Neural cell (in vitro differentiated cells): ENCODE measurements around the gene SDK2. TPM values are rescaled to one million over a fixed set of nuclear protein-coding genes. Genes with fewer than 3 reads are reported as not detected.

Experiments
- H2AFZ ChIP-seq: fragments of 200-600, 300-800 bp; sonication (generic), shearing (Covaris generic); 2 replicates; pipeline ENCODE4 v1.6.0; 2014; ENCODE audit warnings: low read depth, mild to moderate bottlenecking, antibody characterized with exemption, low read length, moderate library complexity
- H3F3A ChIP-seq: fragments of 200-600 bp; shearing (Covaris generic); 2 replicates; pipeline ENCODE4 v1.6.1; 2016; ENCODE audit warnings: mild to moderate bottlenecking, moderate library complexity, mixed read lengths, antibody characterized with exemption, low read length; ENCODE audit not compliant: insufficient read depth, poor library complexity, severe bottlenecking
- H3K27ac ChIP-seq: fragments of 200-600, 300-800 bp; sonication (generic), shearing (Covaris generic); 2 replicates; pipeline ENCODE4 v1.5.1; 2014; ENCODE audit warnings: mild to moderate bottlenecking, low read length, moderate library complexity
- H3K27me3 ChIP-seq: fragments of 300-800, 200-600 bp; sonication (generic), shearing (Covaris generic); 2 replicates; pipeline ENCODE4 v1.6.0; 2014; ENCODE audit warnings: mild to moderate bottlenecking, low read depth, low read length, moderate library complexity; ENCODE audit not compliant: insufficient read depth
- H3K36me3 ChIP-seq: fragments of 300-800, 200-600 bp; sonication (generic), shearing (Covaris generic); 2 replicates; pipeline ENCODE4 v1.5.1; 2014; ENCODE audit warnings: mild to moderate bottlenecking, antibody characterized with exemption, low read length, moderate library complexity; ENCODE audit not compliant: insufficient read depth
- H3K4me2 ChIP-seq: fragments of 300-800, 200-600 bp; sonication (generic), shearing (Covaris generic); 2 replicates; pipeline ENCODE4 v1.6.0; 2014; ENCODE audit warnings: mild to moderate bottlenecking, low read length
- H3K4me3 ChIP-seq: fragments of 300-800, 200-600 bp; sonication (generic), shearing (Covaris generic); 2 replicates; pipeline ENCODE4 v1.5.1; 2014; ENCODE audit warnings: mild to moderate bottlenecking, low read length, moderate library complexity
- H3K79me2 ChIP-seq: fragments of 200-600 bp; shearing (Covaris generic); replicated peaks from 2 replicates; pipeline ENCODE4 v1.6.0; 2014; ENCODE audit warnings: mild to moderate bottlenecking, low read length, moderate library complexity; ENCODE audit not compliant: insufficient read depth
- H3K9ac ChIP-seq: fragments of 300-800, 200-600 bp; sonication (generic), shearing (Covaris generic); 2 replicates; pipeline ENCODE4 v1.6.1; 2016; ENCODE audit warnings: mild to moderate bottlenecking, low read length, mixed read lengths
- H3K9me2 ChIP-seq: fragments of 200-600 bp; shearing (Covaris generic); 2 replicates; pipeline ENCODE4 v1.6.1; 2016; ENCODE audit warnings: mild to moderate bottlenecking, low read length, mixed read lengths; ENCODE audit not compliant: insufficient read depth
- H3K9me3 ChIP-seq: fragments of 200-600, 300-800 bp; sonication (generic), shearing (Covaris generic); 2 replicates; pipeline ENCODE4 v1.6.1; 2016; ENCODE audit warnings: mild to moderate bottlenecking, mixed run types, low read length, moderate library complexity, mixed read lengths
- H4K20me1 ChIP-seq: fragments of 200-600 bp; shearing (Covaris generic); 2 replicates; pipeline ENCODE4 v1.6.1; 2016; ENCODE audit warnings: mild to moderate bottlenecking, mixed run types; ENCODE audit not compliant: insufficient read depth
- CTCF ChIP-seq: fragments of 450-650 bp; IDR thresholded peaks from 2 replicates; pipeline ENCODE4 v1.5.1; 2014; ENCODE audit warnings: antibody characterized with exemption, mild to moderate bottlenecking, moderate library complexity; ENCODE audit not compliant: poor library complexity, severe bottlenecking
- EP300 ChIP-seq: fragments of 450-650 bp; conservative IDR thresholded peaks from 2 replicates; pipeline ENCODE4 v1.6.1; 2014; ENCODE audit warnings: antibody characterized with exemption, mild to moderate bottlenecking, moderate library complexity; ENCODE audit not compliant: poor library complexity, severe bottlenecking
- EZH2 ChIP-seq: fragments of 200-600, 300-800 bp; shearing (Covaris generic), sonication (generic); IDR thresholded peaks from 2 replicates; pipeline ENCODE4 v1.6.1; 2014; ENCODE audit warnings: antibody characterized with exemption, low read length, borderline replicate concordance, mild to moderate bottlenecking; ENCODE audit not compliant: insufficient read depth, poor library complexity, severe bottlenecking
- MXI1 ChIP-seq: fragments of 450-650 bp; conservative IDR thresholded peaks from 2 replicates; pipeline ENCODE4 v1.6.1; 2014; ENCODE audit warnings: antibody characterized with exemption, mild to moderate bottlenecking; ENCODE audit not compliant: poor library complexity, severe bottlenecking
- POLR2AphosphoS5 ChIP-seq: IDR thresholded peaks from 2 replicates; pipeline ENCODE4 v1.6.1; 2012
- RAD21 ChIP-seq: fragments of 450-650 bp; conservative IDR thresholded peaks from 2 replicates; pipeline ENCODE4 v1.6.1; 2014; ENCODE audit warnings: antibody characterized with exemption, mild to moderate bottlenecking, moderate library complexity
- REST ChIP-seq: IDR thresholded peaks from 2 replicates; pipeline ENCODE4 v1.6.1; 2012; ENCODE audit warnings: borderline replicate concordance
- SMC3 ChIP-seq: fragments of 450-650 bp; conservative IDR thresholded peaks from 2 replicates; pipeline ENCODE4 v1.6.1; 2014; ENCODE audit warnings: antibody characterized with exemption, mild to moderate bottlenecking, moderate library complexity; ENCODE audit not compliant: poor library complexity
- TAF1 ChIP-seq: IDR thresholded peaks from 2 replicates; pipeline ENCODE4 v1.6.1; 2012; ENCODE audit warnings: low read depth
- polyA plus RNA-seq: library from polyadenylated mRNA; depleted of rRNA; stranded (reverse); fragments of >200 nt; gene quantifications from 2 replicates; pipeline ENCODE4 v1.2.3, GENCODE V29; 2014

The SDK2 gene
- polyA plus RNA-seq, 1 donor from 2014 or later: 0.73 TPM

- Histone ChIP-seq H3K4me2 (no peak overlapping the region), H3K9me3 (no peaks in the 10 kb centered on the region), H3K4me3 (no peak overlapping the region), H3K79me2 (no peaks in the 10 kb centered on the region), H3K27me3 (no peaks in the 10 kb centered on the region), H3K27ac (no peak overlapping the region), H3K9me2 (no peaks in the 10 kb centered on the region), H3K36me3 (no peaks in the 10 kb centered on the region), H3K9ac (no peak overlapping the region), H4K20me1 (no peaks in the 10 kb centered on the region), H2AFZ (no peak overlapping the region), H3F3A (no peaks in the 10 kb centered on the region)
- TF ChIP-seq SMC3 (no peak), MXI1 (no peak), CTCF (no peak), RAD21 (no peak), TAF1 (no peak), EP300 (no peak), REST (no peak), EZH2 (no peak), POLR2AphosphoS5 (no peak)
These were observed 219.7 kb downstream of the SDK2 start for GRCh38 chr17:73424571-73424970.

- Histone ChIP-seq H2AFZ (no peak overlapping the region), H3K27ac (no peak overlapping the region), H3K9me3 (no peaks in the 10 kb centered on the region), H3F3A (no peaks in the 10 kb centered on the region), H3K27me3 (no peaks in the 10 kb centered on the region), H3K4me3 (no peak overlapping the region), H3K9ac (no peak overlapping the region), H4K20me1 (no peaks in the 10 kb centered on the region), H3K79me2 (no peaks in the 10 kb centered on the region), H3K4me2 (no peak overlapping the region), H3K9me2 (no peaks in the 10 kb centered on the region), H3K36me3 (no peaks in the 10 kb centered on the region)
- TF ChIP-seq POLR2AphosphoS5: no peak
- no peak for TF ChIP-seq TAF1
These were observed 220.4 kb downstream of the SDK2 start for GRCh38 chr17:73423806-73424205.

GRCh38 chr17:73423159-73423715 lies 221.0 kb downstream of the SDK2 start:
- H3K27ac ChIP-seq: no peak overlapping the region
- no peaks in the 10 kb centered on the region for H3F3A ChIP-seq
- no peaks in the 10 kb centered on the region for H3K79me2 ChIP-seq
- no peak overlapping the region for H3K9ac ChIP-seq
- H3K4me3 ChIP-seq: no peak overlapping the region
- no peaks in the 10 kb centered on the region for H3K36me3 ChIP-seq
- H2AFZ ChIP-seq: no peak overlapping the region
- no peak overlapping the region for H3K4me2 ChIP-seq
- no peaks in the 10 kb centered on the region for H3K27me3 ChIP-seq
- H3K9me3 ChIP-seq: no peaks in the 10 kb centered on the region
- H4K20me1 ChIP-seq: no peaks in the 10 kb centered on the region
- no peaks in the 10 kb centered on the region for H3K9me2 ChIP-seq
- TF ChIP-seq POLR2AphosphoS5: no peak
- TF ChIP-seq SMC3: no peak
- TF ChIP-seq TAF1: no peak
- no peak for TF ChIP-seq EZH2
- TF ChIP-seq CTCF: no peak
- TF ChIP-seq REST: no peak
- TF ChIP-seq RAD21: no peak
- TF ChIP-seq EP300: no peak
- no peak for TF ChIP-seq MXI1
